GM21528 (cell line): Measurements from ENCODE around the gene EIF3L.
"Not testable (repeated sequence)": the region's sequence is repeated elsewhere in the genome, so short reads cannot be mapped to it uniquely, and the experiment has no call there.

ENCODE experiments used
- ATAC-seq: cut with Tn5 transposase; IDR thresholded peaks from one replicate; pipeline ENCODE4 v1.9.1; 2021; ENCODE audit warnings: mild to moderate bottlenecking, moderate library complexity; ENCODE audit not compliant: unreplicated experiment, low FRiP score

The EIF3L gene

DNA sequence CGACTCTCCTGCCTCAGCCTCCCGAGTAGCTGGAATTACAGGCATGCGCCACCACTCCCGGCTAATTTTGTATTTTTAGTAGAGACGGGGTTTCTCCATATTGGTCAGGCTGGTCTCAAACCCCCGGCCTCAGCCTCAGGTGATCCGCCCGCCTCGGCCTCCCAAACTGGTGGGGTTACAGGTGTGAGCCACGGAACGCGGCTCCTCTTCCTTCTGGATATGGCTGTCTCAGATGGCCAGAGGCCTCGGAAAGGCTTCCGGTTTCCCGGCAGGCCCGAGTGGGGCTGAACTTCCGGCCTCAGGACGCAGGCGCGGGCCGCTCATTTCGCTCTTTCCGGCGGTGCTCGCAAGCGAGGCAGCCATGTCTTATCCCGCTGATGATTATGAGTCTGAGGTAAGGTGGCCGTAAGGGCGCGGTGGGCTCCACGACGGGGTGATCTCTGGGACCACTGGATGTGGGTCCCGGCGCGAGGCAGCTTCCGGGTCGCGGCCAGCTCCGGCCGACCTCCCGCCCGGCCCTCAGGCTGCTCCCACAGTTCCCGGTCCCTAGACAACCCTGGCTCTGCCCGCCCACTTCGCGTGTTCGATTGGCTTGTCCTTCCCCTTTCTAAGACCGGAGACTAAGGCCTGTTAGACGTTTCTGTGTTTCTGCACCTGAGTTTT is at the start of gene EIF3L:
Gene EIF3L (plus strand): TSS at position 331 of the 663 bp plus-strand sequence. CDS start 31 bp downstream, at position 362.
- ATAC-seq = peak; percentile 54

DNA sequence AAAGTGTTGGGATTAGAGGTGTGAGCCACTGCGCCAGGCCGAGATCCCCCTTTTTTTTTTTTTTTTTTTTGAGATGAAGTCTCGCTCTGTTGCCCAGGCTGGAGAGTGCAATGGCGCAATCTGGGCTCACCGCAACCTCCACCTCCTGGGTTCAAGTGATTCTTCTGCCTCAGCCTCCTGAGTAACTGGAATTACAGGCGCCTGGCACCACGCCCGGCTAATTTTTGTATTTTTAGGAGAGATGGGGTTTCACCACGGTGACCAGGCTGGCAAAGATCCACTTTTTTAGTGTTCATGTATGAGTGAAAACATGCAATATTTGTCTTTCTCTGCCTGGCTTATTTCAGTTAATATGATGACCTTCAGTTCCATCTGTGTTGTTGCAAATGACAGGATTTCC is 49.2 kb upstream of the EIF3L start:
- ATAC-seq = not testable (repeated sequence)

DNA sequence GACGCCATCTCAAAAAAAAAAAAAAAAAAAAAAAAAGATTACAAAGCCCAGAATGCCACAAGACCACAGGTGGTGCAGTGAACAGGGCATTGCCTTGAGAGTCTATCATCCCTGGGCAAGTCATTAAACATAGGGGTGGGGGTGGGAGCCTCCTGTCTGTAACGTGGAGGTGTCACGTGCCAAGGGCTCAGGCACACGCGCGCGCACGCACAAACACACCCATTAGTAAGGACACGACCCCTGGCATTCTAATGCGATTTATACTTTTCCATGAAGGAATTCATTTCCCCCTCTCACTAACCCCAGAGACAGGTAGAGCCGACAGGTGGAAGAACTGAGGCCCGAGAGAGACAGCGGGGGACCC is 47.3 kb upstream of the EIF3L start:
- no peak for ATAC-seq

DNA sequence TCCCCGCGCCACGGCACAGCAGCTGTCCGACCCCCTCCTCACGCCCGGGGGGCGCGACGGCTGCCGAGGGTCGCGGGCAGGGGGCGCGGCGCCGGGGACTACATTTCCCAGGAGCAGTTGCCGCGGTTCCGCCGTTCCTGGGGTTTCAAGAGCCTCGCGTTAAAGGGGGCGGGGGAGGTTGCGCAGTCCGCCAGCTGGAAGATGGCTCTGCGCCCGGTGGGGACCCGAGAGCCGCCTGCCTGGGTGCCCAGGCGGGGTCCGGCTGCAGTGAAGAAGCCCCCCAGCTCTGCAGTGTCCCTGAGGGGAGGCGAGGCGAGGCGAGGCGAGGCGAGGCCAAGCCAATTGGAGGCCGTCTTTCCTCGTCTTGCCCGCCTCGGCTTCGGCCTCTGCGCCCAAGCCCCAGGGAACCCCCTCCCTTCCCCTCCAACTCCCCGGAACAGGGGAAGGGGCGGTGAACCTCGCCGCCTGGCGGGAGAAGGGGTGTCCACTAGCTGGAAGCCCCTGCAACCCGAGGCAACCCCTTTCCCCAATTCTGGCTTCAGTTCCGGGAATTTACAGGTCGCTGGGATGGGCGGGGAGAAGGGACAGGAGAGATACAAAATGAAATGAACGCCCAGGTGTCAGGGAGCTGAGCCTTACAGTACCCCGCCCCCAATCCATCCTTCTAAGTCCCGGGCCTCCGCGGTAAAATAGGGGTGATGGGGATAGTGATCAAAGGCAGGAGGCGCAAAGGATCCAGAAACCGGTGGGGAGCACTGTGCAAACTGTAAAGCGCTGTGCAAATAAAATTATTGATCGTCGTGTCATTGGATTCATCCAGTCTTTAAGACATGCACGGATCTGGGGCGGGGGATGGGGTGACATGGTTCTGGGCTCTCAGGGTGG is 46.7 kb upstream of the EIF3L start:
- ATAC-seq = no peak

DNA sequence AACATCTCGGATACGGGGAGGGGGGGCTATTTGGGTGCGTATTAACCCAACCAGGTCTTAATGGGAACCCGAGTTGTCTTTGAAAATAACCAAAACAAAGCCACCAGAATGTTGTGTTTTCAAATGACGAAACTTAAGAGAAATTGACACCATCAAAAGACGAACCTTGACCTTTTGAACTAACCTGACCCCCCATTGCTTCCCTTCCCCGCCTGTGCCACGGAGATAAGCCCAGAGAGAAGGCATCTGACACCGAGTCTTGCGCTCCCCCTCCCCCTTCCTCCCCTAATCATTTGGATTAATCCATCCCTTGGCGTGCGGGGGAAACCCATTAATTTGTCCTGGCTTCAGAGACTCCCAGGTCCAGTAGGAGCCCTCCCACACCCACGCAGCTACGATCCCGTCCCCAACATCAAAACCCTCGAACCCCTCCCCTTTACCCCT is 46.0 kb upstream of the EIF3L start:
- no peak for ATAC-seq

DNA sequence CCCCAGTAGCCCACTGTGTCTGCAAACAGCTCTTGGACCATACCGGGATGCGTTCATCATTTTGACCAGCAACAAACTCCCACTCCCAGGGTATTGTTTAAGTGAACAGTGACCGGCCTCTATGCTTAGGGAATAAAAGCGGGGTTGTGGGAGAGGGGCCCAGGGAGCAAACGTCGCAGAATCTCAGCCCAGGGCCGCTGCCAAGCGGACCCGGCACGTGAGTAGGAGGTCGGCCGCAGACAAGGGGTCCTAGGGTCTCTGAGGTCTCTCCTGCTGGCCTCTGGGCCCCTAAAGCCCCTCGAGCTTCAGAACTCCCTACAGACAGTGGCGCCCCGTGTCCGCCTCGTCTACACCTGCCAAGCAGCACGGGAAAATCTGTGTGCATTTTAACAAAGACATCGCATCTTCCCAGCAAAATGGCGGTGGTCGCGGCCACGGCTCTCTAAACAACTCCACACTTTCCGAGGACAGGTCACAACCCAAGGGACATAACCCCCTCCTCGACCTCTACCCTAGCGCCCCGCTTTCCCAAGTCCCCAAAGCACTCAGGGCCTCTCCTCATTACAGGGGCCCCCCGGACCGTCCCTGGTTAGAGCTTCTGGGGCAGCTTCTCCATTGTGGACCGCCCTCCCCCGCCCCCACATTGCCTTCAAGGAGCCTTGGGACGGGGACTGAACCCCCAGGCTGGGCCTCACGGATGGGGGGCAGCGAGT is 45.4 kb upstream of the EIF3L start:
- no peak for ATAC-seq

DNA sequence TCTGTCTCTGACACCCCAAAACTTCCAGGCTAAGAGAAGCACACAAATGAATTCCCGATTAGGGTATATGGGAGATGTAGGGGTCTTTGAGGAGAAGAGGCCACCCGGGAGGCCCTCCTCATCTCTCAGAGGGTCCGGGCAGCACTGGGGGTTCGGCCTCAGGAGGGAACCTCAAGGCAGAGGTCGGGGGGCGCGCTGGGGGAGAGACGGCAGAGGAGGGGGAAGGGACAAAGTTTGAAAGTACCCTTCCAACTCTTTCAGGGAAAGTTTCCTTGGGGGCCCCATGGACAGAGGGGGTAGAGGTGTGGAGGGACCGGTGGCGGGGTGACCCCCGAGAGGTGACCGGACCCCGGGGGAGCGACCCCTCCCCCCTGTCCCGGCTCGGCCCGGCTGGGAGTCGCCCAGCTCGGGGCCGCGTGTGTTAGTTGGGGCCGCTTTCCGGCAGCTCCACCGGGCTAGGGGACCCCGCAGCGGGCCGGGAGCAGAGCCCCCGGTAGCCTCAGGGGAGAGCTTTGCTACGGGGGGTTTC is 44.8 kb upstream of the EIF3L start:
- ATAC-seq = no peak

DNA sequence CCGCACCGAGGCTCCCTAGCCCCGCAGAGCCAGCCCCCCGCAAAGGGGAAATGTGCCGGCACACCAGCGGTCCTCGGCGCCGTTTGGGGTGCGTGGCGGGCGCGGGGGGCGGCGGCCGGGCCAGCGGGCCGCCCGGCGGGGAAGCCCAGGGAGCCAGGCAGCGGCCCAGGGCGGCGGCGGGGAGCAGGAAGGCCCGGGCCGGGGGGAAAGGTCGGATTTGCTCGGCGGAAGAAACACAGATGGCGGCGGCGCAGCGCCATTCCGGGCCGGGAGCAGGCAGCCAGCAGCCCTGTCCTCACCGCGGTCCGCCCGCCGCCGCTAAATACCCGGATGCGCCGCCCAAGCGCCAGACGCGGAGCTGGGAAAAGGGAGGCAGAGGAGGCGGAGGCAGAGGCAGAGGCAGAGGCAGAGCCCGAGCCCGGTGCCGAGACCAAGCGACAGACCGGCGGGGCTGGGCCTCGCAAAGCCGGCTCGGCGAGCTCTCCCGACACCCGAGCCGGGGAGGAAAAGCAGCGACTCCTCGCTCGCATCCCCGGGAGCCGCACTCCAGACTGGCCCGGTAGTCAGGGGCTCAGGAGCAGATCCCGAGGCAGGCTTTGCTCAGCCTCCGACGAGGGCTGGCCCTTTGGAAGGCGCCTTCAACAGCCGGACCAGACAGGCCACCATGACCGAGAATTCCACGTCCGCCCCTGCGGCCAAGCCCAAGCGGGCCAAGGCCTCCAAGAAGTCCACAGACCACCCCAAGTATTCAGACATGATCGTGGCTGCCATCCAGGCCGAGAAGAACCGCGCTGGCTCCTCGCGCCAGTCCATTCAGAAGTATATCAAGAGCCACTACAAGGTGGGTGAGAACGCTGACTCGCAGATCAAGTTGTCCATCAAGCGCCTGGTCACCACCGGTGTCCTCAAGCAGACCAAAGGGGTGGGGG is 44.1 kb upstream of the EIF3L start:
- no peak for ATAC-seq

DNA sequence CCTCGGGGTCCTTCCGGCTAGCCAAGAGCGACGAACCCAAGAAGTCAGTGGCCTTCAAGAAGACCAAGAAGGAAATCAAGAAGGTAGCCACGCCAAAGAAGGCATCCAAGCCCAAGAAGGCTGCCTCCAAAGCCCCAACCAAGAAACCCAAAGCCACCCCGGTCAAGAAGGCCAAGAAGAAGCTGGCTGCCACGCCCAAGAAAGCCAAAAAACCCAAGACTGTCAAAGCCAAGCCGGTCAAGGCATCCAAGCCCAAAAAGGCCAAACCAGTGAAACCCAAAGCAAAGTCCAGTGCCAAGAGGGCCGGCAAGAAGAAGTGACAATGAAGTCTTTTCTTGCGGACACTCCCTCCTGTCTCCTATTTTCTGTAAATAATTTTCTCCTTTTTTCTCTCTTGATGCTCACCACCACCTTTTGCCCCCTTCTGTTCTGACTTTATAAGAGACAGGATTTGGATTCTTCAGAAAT is 43.4 kb upstream of the EIF3L start:
- ATAC-seq = no peak

DNA sequence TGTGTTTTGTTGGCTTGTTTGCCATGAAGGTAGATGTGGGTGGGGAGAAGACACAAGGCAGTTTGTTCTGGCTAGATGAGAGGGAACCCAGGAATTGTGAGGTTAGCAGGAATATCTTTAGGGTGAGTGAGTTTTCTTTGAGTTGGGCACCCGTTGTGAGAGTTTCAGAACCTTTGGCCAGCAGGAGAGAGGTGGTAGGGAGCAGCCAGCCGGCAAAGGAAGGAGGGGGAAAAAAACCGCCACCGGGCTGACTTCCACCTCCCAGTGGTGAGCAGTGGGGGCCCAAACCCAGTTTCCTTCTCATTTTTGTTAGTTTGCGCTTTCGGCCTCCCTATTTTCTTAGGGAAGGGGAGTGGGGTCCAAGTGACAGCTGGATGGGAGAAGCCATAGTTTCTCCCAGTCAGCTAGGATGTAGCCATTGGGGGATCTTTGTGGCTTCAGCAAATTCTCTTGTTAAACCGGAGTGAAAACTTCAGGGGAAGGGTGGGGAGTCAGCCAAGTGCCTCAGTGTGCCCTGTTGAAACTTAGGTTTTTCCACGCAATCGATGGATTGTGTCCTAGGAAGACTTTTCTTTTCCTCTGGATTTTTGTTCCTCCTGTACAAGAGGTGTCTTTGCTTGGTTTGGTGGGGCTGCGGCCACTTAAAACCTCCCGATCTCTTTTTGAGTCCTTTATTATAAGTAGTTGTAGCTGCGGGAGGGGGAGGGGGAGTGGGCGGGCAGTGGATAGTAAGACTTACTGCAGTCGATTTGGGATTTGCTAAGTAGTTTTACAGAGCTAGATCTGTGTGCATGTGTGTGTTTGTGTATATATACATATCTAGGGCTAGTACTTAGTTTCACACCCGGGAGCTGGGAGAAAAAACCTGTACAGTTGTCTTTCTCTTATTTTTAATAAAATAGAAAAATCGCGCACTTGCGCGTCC is 42.5 kb upstream of the EIF3L start:
- no peak for ATAC-seq

DNA sequence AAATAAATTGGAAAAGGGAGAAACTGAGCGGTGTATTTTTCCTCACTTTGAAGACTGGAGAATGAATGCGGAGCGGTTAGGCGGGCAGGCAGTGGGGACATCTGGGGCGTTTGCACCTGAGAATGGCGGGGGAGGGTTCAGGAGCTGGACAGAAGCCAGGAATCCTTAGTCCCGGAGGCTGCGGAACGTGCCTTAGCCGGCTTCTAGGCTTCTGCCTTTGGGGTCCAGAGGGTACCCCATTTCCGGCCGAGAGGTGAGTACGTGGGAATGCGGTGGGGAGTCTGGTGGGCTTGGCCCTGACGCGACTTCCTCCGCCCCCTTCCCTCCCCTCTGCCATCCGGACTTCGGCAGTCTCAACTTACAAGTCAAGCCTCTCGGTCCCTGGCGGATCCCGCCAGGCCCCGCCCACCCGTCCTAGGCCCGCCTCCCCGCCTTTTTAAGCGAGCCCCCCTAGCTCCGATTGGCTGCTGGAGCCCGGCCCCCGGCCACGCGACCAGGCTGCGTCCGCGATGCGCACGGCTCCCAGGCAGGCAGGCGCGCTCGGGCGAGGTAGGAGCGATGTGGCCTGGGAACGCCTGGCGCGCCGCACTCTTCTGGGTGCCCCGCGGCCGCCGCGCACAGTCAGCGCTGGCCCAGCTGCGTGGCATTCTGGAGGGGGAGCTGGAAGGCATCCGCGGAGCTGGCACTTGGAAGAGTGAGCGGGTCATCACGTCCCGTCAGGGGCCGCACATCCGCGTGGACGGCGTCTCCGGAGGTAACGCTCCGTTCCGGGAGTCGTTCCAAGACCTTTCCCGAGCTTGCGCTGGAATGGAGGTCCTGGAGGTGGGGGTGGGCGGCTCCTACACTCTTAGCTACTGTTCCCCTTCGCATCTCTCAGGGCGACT is 41.6 kb upstream of the EIF3L start, which contains the start of gene GCAT:
Gene GCAT (plus strand): TSS at position 525 of the 884 bp plus-strand sequence. CDS start 34 bp downstream, at position 559.
- peak; percentile 67 for ATAC-seq

DNA sequence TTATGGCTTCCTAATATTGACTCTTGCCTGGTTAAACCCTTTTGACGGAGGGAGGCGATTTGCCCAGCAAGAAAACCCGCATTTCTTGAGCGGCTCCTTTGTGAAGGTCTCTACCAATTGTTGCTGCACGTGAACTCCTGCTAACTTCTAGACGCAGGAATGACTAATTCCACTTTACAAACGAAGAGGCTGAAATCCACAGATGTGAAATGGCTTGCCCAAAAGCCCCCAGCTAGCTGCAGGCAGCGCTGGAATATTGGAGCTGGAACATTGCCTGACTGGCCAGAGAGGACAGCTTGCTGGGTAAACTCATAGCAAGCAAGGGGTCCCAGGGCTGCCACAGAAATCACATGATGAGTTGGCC is 40.9 kb upstream of the EIF3L start:
- no peak for ATAC-seq

DNA sequence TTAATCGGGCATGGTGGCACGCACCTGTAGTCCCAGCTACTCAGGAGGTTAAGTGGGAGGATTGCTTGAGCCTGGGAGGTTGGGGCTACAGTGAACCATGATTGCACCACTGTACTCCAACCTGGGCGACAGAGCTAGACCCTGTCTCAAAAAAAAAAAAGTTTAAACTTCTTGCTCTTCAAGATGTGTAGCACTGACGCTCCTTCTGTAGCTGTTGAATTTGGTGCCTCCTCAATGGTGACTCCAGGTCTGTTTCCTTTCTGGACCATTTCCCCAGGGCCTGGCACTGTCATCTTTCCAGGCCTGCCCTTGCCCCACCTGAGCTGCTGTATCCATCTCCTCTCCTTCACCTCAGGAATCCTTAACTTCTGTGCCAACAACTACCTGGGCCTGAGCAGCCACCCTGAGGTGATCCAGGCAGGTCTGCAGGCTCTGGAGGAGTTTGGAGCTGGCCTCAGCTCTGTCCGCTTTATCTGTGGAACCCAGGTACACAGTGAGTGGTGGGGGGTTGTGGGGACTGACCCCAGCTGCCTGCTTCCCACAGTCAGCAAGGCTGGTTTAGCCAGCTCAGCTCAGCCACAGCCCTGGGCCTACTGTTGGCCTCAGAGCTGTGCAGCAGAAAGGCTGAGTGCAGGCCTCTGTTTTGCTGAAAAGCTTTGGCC is 39.4 kb upstream of the EIF3L start:
- ATAC-seq = no peak

DNA sequence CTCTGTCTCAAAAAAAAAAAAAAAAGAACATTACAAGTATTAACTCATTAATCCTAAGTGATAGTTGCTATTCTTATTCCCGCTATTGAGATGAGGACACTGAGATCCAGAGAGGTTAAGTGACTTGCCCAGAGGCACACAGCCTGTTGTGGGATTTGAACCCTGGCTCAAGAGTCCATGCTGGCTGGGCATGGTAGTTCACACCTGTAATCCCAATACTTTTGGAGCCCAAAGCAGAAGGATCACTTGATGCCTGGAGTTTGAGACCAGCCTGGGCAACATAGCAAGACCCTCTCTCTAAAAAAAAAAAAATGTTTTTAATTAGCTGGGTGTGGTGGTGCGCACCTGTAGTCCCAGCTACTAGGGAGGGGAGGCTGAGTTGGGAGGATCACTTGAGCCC is 37.4 kb upstream of the EIF3L start:
- ATAC-seq = no peak

DNA sequence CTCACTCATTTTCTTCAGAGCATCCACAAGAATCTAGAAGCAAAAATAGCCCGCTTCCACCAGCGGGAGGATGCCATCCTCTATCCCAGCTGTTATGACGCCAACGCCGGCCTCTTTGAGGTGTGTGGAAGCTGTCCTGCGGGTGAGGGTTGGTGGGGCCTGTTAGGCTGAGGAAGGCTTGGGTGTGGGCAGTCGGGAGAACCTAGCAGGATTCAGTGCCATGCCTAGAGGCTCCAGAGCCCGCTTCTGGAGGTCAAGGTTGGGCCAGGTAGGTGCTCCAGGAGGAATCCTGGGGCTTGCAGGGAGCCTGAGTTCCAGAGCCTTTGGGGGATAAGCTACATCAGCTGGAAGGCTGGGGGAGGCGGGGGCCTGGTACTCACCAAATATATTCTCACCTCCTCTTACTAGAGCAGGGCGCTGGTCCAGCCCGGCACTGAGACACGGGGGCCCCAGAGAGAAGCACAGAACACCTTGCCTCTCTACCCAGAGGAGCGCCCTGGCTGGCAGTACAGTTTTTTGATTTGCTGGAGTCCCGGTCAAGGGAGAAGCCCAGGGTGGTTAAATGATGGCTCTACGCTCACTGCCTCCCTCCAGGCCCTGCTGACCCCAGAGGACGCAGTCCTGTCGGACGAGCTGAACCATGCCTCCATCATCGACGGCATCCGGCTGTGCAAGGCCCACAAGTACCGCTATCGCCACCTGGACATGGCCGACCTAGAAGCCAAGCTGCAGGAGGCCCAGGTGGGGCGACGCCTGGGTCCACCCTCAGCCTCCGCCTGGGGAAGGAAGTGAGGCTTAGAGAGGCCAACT is 36.1 kb upstream of the EIF3L start:
- no peak for ATAC-seq

DNA sequence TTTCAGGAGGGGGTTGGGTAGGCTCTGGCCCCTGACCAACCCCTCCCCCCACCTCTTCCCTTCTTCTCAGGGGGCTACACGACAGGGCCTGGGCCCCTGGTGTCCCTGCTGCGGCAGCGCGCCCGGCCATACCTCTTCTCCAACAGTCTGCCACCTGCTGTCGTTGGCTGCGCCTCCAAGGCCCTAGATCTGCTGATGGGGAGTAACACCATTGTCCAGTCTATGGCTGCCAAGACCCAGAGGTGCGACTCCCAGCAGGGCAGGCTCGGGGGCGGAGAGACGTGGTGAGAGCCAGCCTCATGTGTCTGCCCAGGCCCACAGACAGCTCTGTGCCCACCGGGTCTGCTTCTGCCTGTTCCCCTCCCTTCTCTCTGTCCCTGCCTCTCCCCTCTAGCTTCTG is 33.6 kb upstream of the EIF3L start:
- no peak for ATAC-seq
